Smooth muscle cell (in vitro differentiated cells): Measurements from ENCODE around the gene SGPL1. TPM values are rescaled to one million over a fixed set of nuclear protein-coding genes. Genes with fewer than 3 reads are reported as not detected.

Source experiments
- DNase-seq: peaks from one replicate; lab custom pipeline; 2025; ENCODE audit not compliant: unreplicated experiment; lab: John Stamatoyannopoulos, UW
- H2AFZ ChIP-seq: fragments of 200-600 bp; sonication (generic); 2 replicates; pipeline ENCODE4 v1.6.0; 2016; ENCODE audit warnings: antibody characterized with exemption, low read depth, mild to moderate bottlenecking
- H3F3A ChIP-seq: fragments of 200-600 bp; sonication (generic); 2 replicates; pipeline ENCODE4 v1.6.0; 2017; ENCODE audit warnings: antibody characterized with exemption, low read depth
- H3K27ac ChIP-seq: fragments of 200-600 bp; sonication (generic); 2 replicates; pipeline ENCODE4 v1.5.1; 2016; ENCODE audit warnings: low read depth, mild to moderate bottlenecking
- H3K27me3 ChIP-seq: fragments of 200-600 bp; sonication (generic); 2 replicates; pipeline ENCODE4 v1.6.1; 2016; ENCODE audit warnings: low read depth, mild to moderate bottlenecking
- H3K36me3 ChIP-seq: fragments of 200-600 bp; sonication (generic); 2 replicates; pipeline ENCODE4 v1.5.1; 2016; ENCODE audit warnings: low read depth
- H3K4me1 ChIP-seq: fragments of 200-600 bp; sonication (generic); 2 replicates; pipeline ENCODE4 v1.5.1; 2016; ENCODE audit warnings: low read depth
- H3K4me2 ChIP-seq: fragments of 200-600 bp; sonication (generic); 2 replicates; pipeline ENCODE4 v1.6.0; 2016; ENCODE audit warnings: mild to moderate bottlenecking
- H3K4me3 ChIP-seq: fragments of 200-600 bp; sonication (generic); 2 replicates; pipeline ENCODE4 v1.5.1; 2016; ENCODE audit warnings: mild to moderate bottlenecking
- H3K79me2 ChIP-seq: fragments of 200-600 bp; sonication (generic); 2 replicates; pipeline ENCODE4 v1.6.0; 2016; ENCODE audit warnings: low read depth, mild to moderate bottlenecking
- H3K9ac ChIP-seq: fragments of 200-600 bp; sonication (generic); 2 replicates; pipeline ENCODE4 v1.6.0; 2016; ENCODE audit warnings: low read depth
- H3K9me3 ChIP-seq: fragments of 200-600 bp; sonication (generic); replicated peaks from 2 replicates; pipeline ENCODE4 v1.5.1; 2016; ENCODE audit warnings: low read depth
- H4K20me1 ChIP-seq: fragments of 200-600 bp; sonication (generic); 2 replicates; pipeline ENCODE4 v1.6.0; 2016; ENCODE audit warnings: low read depth
- CTCF ChIP-seq: fragments of 200-600 bp; sonication (generic); IDR thresholded peaks from 2 replicates; pipeline ENCODE4 v1.5.1; 2017; ENCODE audit warnings: borderline replicate concordance, mild to moderate bottlenecking, antibody characterized with exemption; ENCODE audit not compliant: insufficient read depth, poor library complexity, severe bottlenecking
- WGBS: methylation state at CpG from one replicate; pipeline ENCODE4 v1.1.7; 2016; ENCODE audit warnings: low lambda C conversion rate; 5-methylcytosine and 5-hydroxymethylcytosine counted together
- polyA plus RNA-seq: library from polyadenylated mRNA; unstranded; fragments of >200 nt; fragmentation: Nextera tagmentation; extraction: Ambion mirVana; gene quantifications from 2 replicates; pipeline ENCODE4 v1.2.1, GENCODE V29; 2016
- total RNA-seq: library from RNA; depleted of rRNA; stranded (reverse); fragments of >200 nt; gene quantifications from 2 replicates; pipeline ENCODE4 v1.2.3, GENCODE V29; 2014

Gene SGPL1
- total and polyA plus RNA-seq, 2 experiments from 2014 or later = 20.0 to 41.1 TPM

- H3K4me1 ChIP-seq = no peaks in the 10 kb centered on the region
- TF ChIP-seq CTCF = no peak
- H4K20me1 ChIP-seq = no peaks in the 10 kb centered on the region
- H2AFZ ChIP-seq = no peak overlapping the region
- WGBS = 100% methylated on average over 1 of the region's 1 CpG
- H3K36me3 ChIP-seq = no peaks in the 10 kb centered on the region
- DNase-seq = no peak
- no peak overlapping the region for H3K27ac ChIP-seq
- H3K4me3 ChIP-seq = no peak overlapping the region
- no peak overlapping the region for H3K9ac ChIP-seq
- no peaks in the 10 kb centered on the region for H3K9me3 ChIP-seq
- no peaks in the 10 kb centered on the region for H3K27me3 ChIP-seq
- H3K79me2 ChIP-seq = no peaks in the 10 kb centered on the region
- no peaks in the 10 kb centered on the region for H3F3A ChIP-seq
- H3K4me2 ChIP-seq = no peak overlapping the region
These were observed 80.8 kb downstream of the SGPL1 start for GRCh38 chr10:70896551-70896950.

GRCh38 chr10:70898687-70899086, 82.9 kb downstream of the SGPL1 start:
- H3K27ac ChIP-seq = no peak overlapping the region
- no peak overlapping the region for H3K9ac ChIP-seq
- H3K4me2 ChIP-seq = no peak overlapping the region
- no peaks in the 10 kb centered on the region for H3K79me2 ChIP-seq
- H2AFZ ChIP-seq = no peak overlapping the region
- WGBS = 94% methylated on average over 3 of the region's 3 CpGs
- H3K27me3 ChIP-seq = no peaks in the 10 kb centered on the region
- H3K4me1 ChIP-seq = no peaks in the 10 kb centered on the region
- DNase-seq = no peak
- no peaks in the 10 kb centered on the region for H3K36me3 ChIP-seq
- H3F3A ChIP-seq = no peaks in the 10 kb centered on the region
- no peaks in the 10 kb centered on the region for H3K9me3 ChIP-seq
- H3K4me3 ChIP-seq = no peak overlapping the region
- no peaks in the 10 kb centered on the region for H4K20me1 ChIP-seq
- no peak for TF ChIP-seq CTCF

GRCh38 chr10:70899096-70899495, 83.3 kb downstream of the SGPL1 start:
- no peak for DNase-seq
- H3K27ac ChIP-seq = no peak overlapping the region
- no peaks in the 10 kb centered on the region for H3K9me3 ChIP-seq
- H3K9ac ChIP-seq = no peak overlapping the region
- H3K4me3 ChIP-seq = no peak overlapping the region
- no peak overlapping the region for H3K4me2 ChIP-seq
- H3K79me2 ChIP-seq = no peaks in the 10 kb centered on the region
- no peaks in the 10 kb centered on the region for H3F3A ChIP-seq
- no peaks in the 10 kb centered on the region for H4K20me1 ChIP-seq
- no peaks in the 10 kb centered on the region for H3K4me1 ChIP-seq
- TF ChIP-seq CTCF = no peak
- H3K27me3 ChIP-seq = no peaks in the 10 kb centered on the region
- H2AFZ ChIP-seq = no peak overlapping the region
- no peaks in the 10 kb centered on the region for H3K36me3 ChIP-seq
- WGBS = 83% methylated on average over 4 of the region's 4 CpGs

- H3K27me3 ChIP-seq = no peaks in the 10 kb centered on the region
- no peaks in the 10 kb centered on the region for H3F3A ChIP-seq
- no peak overlapping the region for H3K4me2 ChIP-seq
- H3K27ac ChIP-seq = no peak overlapping the region
- H3K4me1 ChIP-seq = no peaks in the 10 kb centered on the region
- H3K4me3 ChIP-seq = no peak overlapping the region
- DNase-seq = no peak
- H3K36me3 ChIP-seq = no peaks in the 10 kb centered on the region
- WGBS = 93% methylated on average over 13 of the region's 13 CpGs
- no peak overlapping the region for H2AFZ ChIP-seq
- no peaks in the 10 kb centered on the region for H3K9me3 ChIP-seq
- no peaks in the 10 kb centered on the region for H3K79me2 ChIP-seq
- no peak for TF ChIP-seq CTCF
- H4K20me1 ChIP-seq = no peaks in the 10 kb centered on the region
- H3K9ac ChIP-seq = no peak overlapping the region
These were observed 85.6 kb downstream of the SGPL1 start for GRCh38 chr10:70901276-70901878.
